Esophagus (tissue), 2 donors: ENCODE measurements around the gene AHRR. TPM values are rescaled to one million over a fixed set of nuclear protein-coding genes. Genes with fewer than 3 reads are reported as not detected.
"Not testable (repeated sequence)": the region's sequence is repeated elsewhere in the genome, so short reads cannot be mapped to it uniquely, and the experiment has no call there.

Source experiments
- H3K27ac ChIP-seq, 2 donors: one replicate each; pipeline ENCODE4 v1.5.1; 2013; ENCODE audit warnings: low read depth in 2 of 2, mild to moderate bottlenecking in 2 of 2, inconsistent platforms in 1 of 2, low read length in 1 of 2, moderate library complexity in 1 of 2
- H3K27me3 ChIP-seq, 2 donors: one replicate each; pipeline ENCODE4 v1.6.1; 2013; ENCODE audit warnings: low read length in 2 of 2, control low read depth in 1 of 2, mild to moderate bottlenecking in 1 of 2; ENCODE audit not compliant: insufficient read depth in 2 of 2, control insufficient read depth in 1 of 2
- H3K36me3 ChIP-seq, 2 donors: one replicate each; pipeline ENCODE4 v1.6.1; 2013; ENCODE audit warnings: low read length in 1 of 2; ENCODE audit not compliant: control insufficient read depth in 2 of 2, insufficient read depth in 2 of 2
- H3K4me1 ChIP-seq, 2 donors: one replicate each; pipeline ENCODE4 v1.6.1; 2013; ENCODE audit warnings: low read length in 1 of 2; ENCODE audit not compliant: control insufficient read depth in 2 of 2, insufficient read depth in 2 of 2
- H3K4me3 ChIP-seq, 2 donors: one replicate each; pipeline ENCODE4 v1.5.1; 2013; ENCODE audit warnings: low read length in 2 of 2, mild to moderate bottlenecking in 2 of 2, low read depth in 1 of 2, moderate library complexity in 1 of 2
- H3K9me3 ChIP-seq, 2 donors: one replicate each; pipeline ENCODE4 v1.6.1; 2013; ENCODE audit warnings: mild to moderate bottlenecking in 2 of 2, low read depth in 1 of 2, low read length in 1 of 2, moderate library complexity in 1 of 2; ENCODE audit not compliant: control insufficient read depth in 2 of 2, insufficient read depth in 1 of 2
- WGBS, 2 donors: extraction: QIAGEN DNeasy Blood & Tissue Kit; methylation state at CpG; one replicate each; pipeline ENCODE4 v1.1.7; 2013; 5-methylcytosine and 5-hydroxymethylcytosine counted together
- polyA plus RNA-seq, 2 donors: library from polyadenylated mRNA; stranded (reverse); fragments of 200-250 nt; gene quantifications; one replicate each; pipeline ENCODE4 v1.2.3, GENCODE V29; 2013
- donor health status: healthy with polysubstance abuse.
- donor health status: Bipolar disorder and iron deficiency.

Gene AHRR
- polyA plus RNA-seq, 2 donors, result 1.2 to 1.7 TPM

- not testable (repeated sequence) for H3K9me3 ChIP-seq, H3K27ac ChIP-seq, H3K4me1 ChIP-seq, H3K4me3 ChIP-seq, H3K36me3 ChIP-seq, H3K27me3 ChIP-seq
- WGBS, 2 donors, result 88 to 93% methylated on average over 14 to 21 of the region's 21 CpGs
Measured at GRCh38 chr5:369869-370236, 48.3 kb downstream of the AHRR start.

- 89 to 93% methylated on average over 14 of the region's 14 CpGs for WGBS, 2 donors
- Histone ChIP-seq H3K4me3 (no peak overlapping the region), H3K27me3 (no peaks in the 10 kb centered on the region), H3K27ac (no peak overlapping the region), H3K9me3 (no peaks in the 10 kb centered on the region), H3K4me1 (peaks cover 3 to 10% of the 10 kb centered on the region in 2 donors), H3K36me3 (no peaks in the 10 kb centered on the region)
Measured at GRCh38 chr5:370311-370958, 48.9 kb downstream of the AHRR start.

GRCh38 chr5:370959-371810, 49.7 kb downstream of the AHRR start:
- Histone ChIP-seq H3K4me1 (peaks cover 3 to 10% of the 10 kb centered on the region in 2 donors), H3K27ac (no peak overlapping the region), H3K36me3 (no peaks in the 10 kb centered on the region), H3K9me3 (no peaks in the 10 kb centered on the region), H3K4me3 (no peak overlapping the region), H3K27me3 (no peaks in the 10 kb centered on the region)
- 88 to 89% methylated on average over 19 of the region's 19 CpGs for WGBS, 2 donors

- 62 to 75% methylated on average over 12 of the region's 12 CpGs for WGBS, 2 donors
- Histone ChIP-seq H3K36me3 (no peaks in the 10 kb centered on the region), H3K27me3 (no peaks in the 10 kb centered on the region), H3K4me3 (no peak overlapping the region), H3K9me3 (no peaks in the 10 kb centered on the region), H3K4me1 (peaks cover 6 to 10% of the 10 kb centered on the region in 2 donors), H3K27ac (peak overlapping the region in 1 of 2 donors; percentile 6)
Measured at GRCh38 chr5:371811-372555, 50.5 kb downstream of the AHRR start.

- 88 to 92% methylated on average over 13 of the region's 13 CpGs for WGBS, 2 donors
Measured at GRCh38 chr5:372556-372995, 51.1 kb downstream of the AHRR start.

GRCh38 chr5:372996-373709, 51.6 kb downstream of the AHRR start:
- no peaks in the 10 kb centered on the region for H3K9me3 ChIP-seq
- peak overlapping the region; percentile 47 to 57 for H3K27ac ChIP-seq
- no peaks in the 10 kb centered on the region for H3K27me3 ChIP-seq
- H3K4me3 ChIP-seq, result no peak overlapping the region
- H3K4me1 ChIP-seq, result peaks cover 6 to 8% of the 10 kb centered on the region in 2 donors
- 66 to 74% methylated on average over 21 to 27 of the region's 27 CpGs for WGBS, 2 donors
- no peaks in the 10 kb centered on the region for H3K36me3 ChIP-seq

More at GRCh38 chr5:372556-372995, 51.1 kb downstream of the AHRR start:
- Histone ChIP-seq H3K36me3 (no peaks in the 10 kb centered on the region), H3K27ac (no peak overlapping the region), H3K4me1 (peaks cover 6 to 10% of the 10 kb centered on the region in 2 donors), H3K4me3 (no peak overlapping the region), H3K27me3 (no peaks in the 10 kb centered on the region), H3K9me3 (no peaks in the 10 kb centered on the region)

GRCh38 chr5:373710-374602, 52.4 kb downstream of the AHRR start:
- Histone ChIP-seq H3K27ac (peak overlapping the region; percentile 57 to 62), H3K4me3 (peak overlapping the region; percentile 30 to 36)
- 2 to 5% methylated on average over 28 to 86 of the region's 86 CpGs for WGBS, 2 donors

GRCh38 chr5:374631-375335, 53.3 kb downstream of the AHRR start:
- H3K4me1 ChIP-seq, result peaks cover 3 to 6% of the 10 kb centered on the region in 2 donors
- WGBS, 2 donors, result 82 to 85% methylated on average over 19 of the region's 19 CpGs
- no peaks in the 10 kb centered on the region for H3K27me3 ChIP-seq
- peak overlapping the region in 1 of 2 donors; percentile 62 for H3K27ac ChIP-seq
- no peaks in the 10 kb centered on the region for H3K9me3 ChIP-seq
- no peaks in the 10 kb centered on the region for H3K36me3 ChIP-seq
- no peak overlapping the region for H3K4me3 ChIP-seq

More at GRCh38 chr5:373710-374602, 52.4 kb downstream of the AHRR start:
- no peaks in the 10 kb centered on the region for H3K9me3 ChIP-seq
- peaks cover 6 to 7% of the 10 kb centered on the region in 2 donors for H3K4me1 ChIP-seq
- H3K27me3 ChIP-seq, result no peaks in the 10 kb centered on the region
- H3K36me3 ChIP-seq, result no peaks in the 10 kb centered on the region
